ENCODE results near the gene RRP8. TPM values are rescaled to one million over a fixed set of nuclear protein-coding genes. Genes with fewer than 3 reads are reported as not detected.

The RRP8 gene
- total RNA-seq, 1 experiment from 2014 or later, result 15.1 TPM

- H3K4me3 ChIP-seq (ENCODE audit: low read length), result no peak overlapping the region
- DNase-seq, result no peak
- no peak for ATAC-seq
- no peaks in the 10 kb centered on the region for H3K36me3 ChIP-seq (ENCODE audit: low read depth, low read length)
- no peaks in the 10 kb centered on the region for H3F3A ChIP-seq (ENCODE audit: low read length, unreplicated experiment)
- no peaks in the 10 kb centered on the region for H3K9me3 ChIP-seq (ENCODE audit: low read length)
- intact Hi-C loops (cut with micrococcal nuclease), result no loop called here
- H3K9me2 ChIP-seq (replicated peaks; ENCODE audit: low read length), result no peaks in the 10 kb centered on the region
- H3K4me1 ChIP-seq (ENCODE audit: insufficient read depth, low read length), result no peaks in the 10 kb centered on the region
- TF ChIP-seq EZH2phosphoT487 (IDR thresholded peaks at IDR 0.05; ENCODE audit: borderline replicate concordance, low read length) (no peak), EZH2 (IDR thresholded peaks at IDR 0.05; ENCODE audit: low read length, unreplicated experiment) (no peak)
- H3K27ac ChIP-seq (ENCODE audit: low read length), result no peak overlapping the region
- H4K20me1 ChIP-seq (ENCODE audit: low read length), result no peaks in the 10 kb centered on the region
- H3K79me2 ChIP-seq (ENCODE audit: low read length), result no peaks in the 10 kb centered on the region
- no TSS peak for BruUV-seq (replicated peaks)
- CTCF ChIA-PET, result no interaction called here
- no peak overlapping the region for H3K4me2 ChIP-seq (ENCODE audit: low read length)
- H3K9ac ChIP-seq (ENCODE audit: low read length), result no peak overlapping the region
- no peak overlapping the region for H2AFZ ChIP-seq (ENCODE audit: low read length)
- H3K27me3 ChIP-seq (ENCODE audit: low read length), result peaks cover 14% of the 10 kb centered on the region; the same call in 1 of the 2 replicates
- POLR2A ChIA-PET (ENCODE audit: unreplicated experiment), result no interaction called here
Observed at GRCh38 chr11:6640985-6641701, 37.7 kb upstream of the RRP8 start.

GRCh38 chr11:6640036-6640984 is 36.9 kb upstream of the RRP8 start:
- Histone ChIP-seq H3K9me3 (ENCODE audit: low read length) (no peaks in the 10 kb centered on the region), H3K9ac (ENCODE audit: low read length) (no peak overlapping the region), H3F3A (ENCODE audit: low read length, unreplicated experiment) (no peaks in the 10 kb centered on the region), H3K4me1 (ENCODE audit: insufficient read depth, low read length) (no peaks in the 10 kb centered on the region), H3K27me3 (ENCODE audit: low read length) (peaks cover 14% of the 10 kb centered on the region; the same call in 1 of the 2 replicates), H4K20me1 (ENCODE audit: low read length) (no peaks in the 10 kb centered on the region), H3K36me3 (ENCODE audit: low read depth, low read length) (no peaks in the 10 kb centered on the region), H3K4me3 (ENCODE audit: low read length) (no peak overlapping the region), H3K27ac (ENCODE audit: low read length) (no peak overlapping the region), H2AFZ (ENCODE audit: low read length) (no peak overlapping the region), H3K79me2 (ENCODE audit: low read length) (no peaks in the 10 kb centered on the region), H3K9me2 (replicated peaks; ENCODE audit: low read length) (no peaks in the 10 kb centered on the region), H3K4me2 (ENCODE audit: low read length) (no peak overlapping the region)
- POLR2A ChIA-PET (ENCODE audit: unreplicated experiment), result no interaction called here
- TF ChIP-seq EZH2phosphoT487 (IDR thresholded peaks at IDR 0.05; ENCODE audit: borderline replicate concordance, low read length), result no peak
- TF ChIP-seq CTCF (conservative IDR thresholded peaks at IDR 0.05; ENCODE audit: low read depth, low read length), result no peak
- TF ChIP-seq EZH2 (IDR thresholded peaks at IDR 0.05; ENCODE audit: low read length, unreplicated experiment), result no peak
- no TSS peak for BruUV-seq (replicated peaks)
- ATAC-seq (no peak), DNase-seq (no peak)
- CTCF ChIA-PET, result no interaction called here
- intact Hi-C loops (cut with micrococcal nuclease), result no loop called here

DNA sequence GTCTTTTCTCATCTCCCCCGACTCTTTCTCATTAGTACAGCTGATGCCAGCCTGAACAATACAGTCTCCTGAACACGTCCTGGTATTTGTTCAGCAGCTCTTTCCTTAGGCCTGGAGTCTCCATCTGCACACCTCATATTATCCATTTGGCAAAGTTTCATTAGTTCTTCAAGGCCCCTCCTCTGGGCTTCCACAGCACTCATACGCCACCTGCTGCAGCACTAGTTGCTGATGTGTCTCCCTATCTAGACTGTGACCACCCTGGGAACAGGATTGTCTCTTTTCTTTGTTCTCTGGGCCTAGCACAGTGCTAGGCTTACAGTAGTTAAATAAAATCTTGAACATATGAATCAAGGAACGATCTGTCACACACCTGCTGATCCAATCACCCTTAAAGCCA is 35.0 kb upstream of the RRP8 start:
- intact Hi-C loops (cut with micrococcal nuclease), result no loop called here
- TF ChIP-seq EZH2phosphoT487 (IDR thresholded peaks at IDR 0.05; ENCODE audit: borderline replicate concordance, low read length) (no peak), EZH2 (IDR thresholded peaks at IDR 0.05; ENCODE audit: low read length, unreplicated experiment) (no peak), CTCF (conservative IDR thresholded peaks at IDR 0.05; ENCODE audit: low read depth, low read length) (no peak)
- no peaks in the 10 kb centered on the region for H3K36me3 ChIP-seq (ENCODE audit: low read depth, low read length)
- no peaks in the 10 kb centered on the region for H3K9me3 ChIP-seq (ENCODE audit: low read length)
- H3K9me2 ChIP-seq (replicated peaks; ENCODE audit: low read length), result no peaks in the 10 kb centered on the region
- DNase-seq, result no peak
- H3K4me3 ChIP-seq (ENCODE audit: low read length), result no peak overlapping the region
- ChIA-PET CTCF (interaction anchor here (1.3 kb wide), 1 partner anchor 107 kb away, joined by 5 read pairs; no protein-coding TSS in a partner anchor), POLR2A (ENCODE audit: unreplicated experiment) (no interaction called here)
- H2AFZ ChIP-seq (ENCODE audit: low read length), result no peak overlapping the region
- BruUV-seq (replicated peaks), result no TSS peak
- no peaks in the 10 kb centered on the region for H3F3A ChIP-seq (ENCODE audit: low read length, unreplicated experiment)
- 0 out of 2 replicates have a peak, but pooled peaks cover 4% of the 10 kb centered on the region for H3K27me3 ChIP-seq (ENCODE audit: low read length)
- H3K27ac ChIP-seq (ENCODE audit: low read length), result no peak overlapping the region
- no peak overlapping the region for H3K4me2 ChIP-seq (ENCODE audit: low read length)
- no peaks in the 10 kb centered on the region for H4K20me1 ChIP-seq (ENCODE audit: low read length)
- no peak overlapping the region for H3K9ac ChIP-seq (ENCODE audit: low read length)
- no peaks in the 10 kb centered on the region for H3K4me1 ChIP-seq (ENCODE audit: insufficient read depth, low read length)
- no peak for ATAC-seq
- no peaks in the 10 kb centered on the region for H3K79me2 ChIP-seq (ENCODE audit: low read length)
